ENCODE data around the gene SLCO2A1. TPM values are rescaled to one million over a fixed set of nuclear protein-coding genes. Genes with fewer than 3 reads are reported as not detected.

Gene SLCO2A1
- total and polyA plus RNA-seq, 11 donors = 2.8 to 28.4 (median 13.9) TPM

DNA sequence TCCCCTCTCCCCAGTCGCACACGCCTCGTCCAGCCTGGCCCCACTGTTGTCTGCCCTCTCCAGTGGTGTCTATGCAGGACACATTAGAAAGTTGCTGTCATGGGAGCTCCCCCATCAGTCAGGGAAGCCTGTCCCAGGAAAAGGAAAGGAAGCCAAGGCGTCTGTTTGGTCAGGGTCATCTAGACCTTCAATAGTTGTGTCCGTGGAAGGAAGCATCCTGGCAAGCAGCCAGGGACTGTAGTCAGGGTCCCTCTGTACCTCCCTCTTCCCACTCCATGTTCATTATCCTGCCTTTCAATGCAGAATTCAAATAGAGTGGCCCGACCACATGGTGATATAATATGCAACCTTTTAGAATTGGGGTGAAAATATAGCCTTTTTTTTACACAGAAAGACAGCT is 73.4 kb downstream of the SLCO2A1 start:
- Histone ChIP-seq H3K27ac (peak overlapping the region in 1 of 12 donors; percentile 20), H3K4me1 (peaks cover 0 to 24% (median 0%) of the 10 kb centered on the region in 12 donors), H3K9me3 (no peaks in the 10 kb centered on the region), H3K36me3 (no peaks in the 10 kb centered on the region), H3K4me3 (no peak overlapping the region), H3K27me3 (no peaks in the 10 kb centered on the region)
- intact Hi-C loops (cut with DNase I) = no loop called here
- TF ChIP-seq POLR2A (IDR thresholded peaks at IDR 0.05) = no peak
- TF ChIP-seq, protein P1, sequence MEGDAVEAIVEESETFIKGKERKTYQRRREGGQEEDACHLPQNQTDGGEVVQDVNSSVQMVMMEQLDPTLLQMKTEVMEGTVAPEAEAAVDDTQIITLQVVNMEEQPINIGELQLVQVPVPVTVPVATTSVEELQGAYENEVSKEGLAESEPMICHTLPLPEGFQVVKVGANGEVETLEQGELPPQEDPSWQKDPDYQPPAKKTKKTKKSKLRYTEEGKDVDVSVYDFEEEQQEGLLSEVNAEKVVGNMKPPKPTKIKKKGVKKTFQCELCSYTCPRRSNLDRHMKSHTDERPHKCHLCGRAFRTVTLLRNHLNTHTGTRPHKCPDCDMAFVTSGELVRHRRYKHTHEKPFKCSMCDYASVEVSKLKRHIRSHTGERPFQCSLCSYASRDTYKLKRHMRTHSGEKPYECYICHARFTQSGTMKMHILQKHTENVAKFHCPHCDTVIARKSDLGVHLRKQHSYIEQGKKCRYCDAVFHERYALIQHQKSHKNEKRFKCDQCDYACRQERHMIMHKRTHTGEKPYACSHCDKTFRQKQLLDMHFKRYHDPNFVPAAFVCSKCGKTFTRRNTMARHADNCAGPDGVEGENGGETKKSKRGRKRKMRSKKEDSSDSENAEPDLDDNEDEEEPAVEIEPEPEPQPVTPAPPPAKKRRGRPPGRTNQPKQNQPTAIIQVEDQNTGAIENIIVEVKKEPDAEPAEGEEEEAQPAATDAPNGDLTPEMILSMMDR (IDR thresholded peaks at IDR 0.05) = no peak
- 38 to 42% (median 41%) methylated on average over 6 of the region's 6 CpGs for WGBS, 4 donors
- peak in 4 of 5 donors; percentile 43 to 71 (median 54) for DNase-seq
- ATAC-seq = peak; percentile 33 to 84 (median 57)

DNA sequence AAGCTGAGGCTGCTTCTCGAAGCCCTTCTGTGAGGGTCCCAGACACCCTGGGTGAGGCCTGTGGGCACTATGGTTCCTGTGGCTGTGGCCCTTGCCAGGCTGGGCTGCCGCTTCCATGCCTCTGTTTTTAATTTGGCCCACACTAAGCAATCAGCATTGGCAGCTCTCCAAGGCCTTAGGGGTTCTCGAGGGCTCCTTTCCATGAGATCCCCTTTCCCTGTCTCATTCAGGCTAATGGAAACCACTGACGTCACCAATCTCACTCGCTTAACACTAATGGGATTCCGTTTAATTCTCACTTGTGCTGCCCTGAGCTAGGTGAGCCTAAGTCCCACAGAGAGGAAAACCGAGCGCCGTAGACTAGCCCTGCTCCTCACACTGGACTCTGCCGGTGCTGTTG is 73.8 kb downstream of the SLCO2A1 start:
- intact Hi-C loops (cut with DNase I) = no loop called here
- Histone ChIP-seq H3K9me3 (no peaks in the 10 kb centered on the region), H3K4me1 (peaks cover 0 to 24% (median 0%) of the 10 kb centered on the region in 12 donors), H3K36me3 (no peaks in the 10 kb centered on the region), H3K4me3 (no peak overlapping the region), H3K27ac (peak overlapping the region in 1 of 12 donors; percentile 20), H3K27me3 (no peaks in the 10 kb centered on the region)
- TF ChIP-seq, protein P1 (IDR thresholded peaks at IDR 0.05) = no peak
- TF ChIP-seq POLR2A (IDR thresholded peaks at IDR 0.05) = no peak
- 69 to 77% (median 71%) methylated on average over 10 of the region's 10 CpGs for WGBS, 4 donors
- peak in 1 of 4 donors; percentile 11 for ATAC-seq
- no peak for DNase-seq

DNA sequence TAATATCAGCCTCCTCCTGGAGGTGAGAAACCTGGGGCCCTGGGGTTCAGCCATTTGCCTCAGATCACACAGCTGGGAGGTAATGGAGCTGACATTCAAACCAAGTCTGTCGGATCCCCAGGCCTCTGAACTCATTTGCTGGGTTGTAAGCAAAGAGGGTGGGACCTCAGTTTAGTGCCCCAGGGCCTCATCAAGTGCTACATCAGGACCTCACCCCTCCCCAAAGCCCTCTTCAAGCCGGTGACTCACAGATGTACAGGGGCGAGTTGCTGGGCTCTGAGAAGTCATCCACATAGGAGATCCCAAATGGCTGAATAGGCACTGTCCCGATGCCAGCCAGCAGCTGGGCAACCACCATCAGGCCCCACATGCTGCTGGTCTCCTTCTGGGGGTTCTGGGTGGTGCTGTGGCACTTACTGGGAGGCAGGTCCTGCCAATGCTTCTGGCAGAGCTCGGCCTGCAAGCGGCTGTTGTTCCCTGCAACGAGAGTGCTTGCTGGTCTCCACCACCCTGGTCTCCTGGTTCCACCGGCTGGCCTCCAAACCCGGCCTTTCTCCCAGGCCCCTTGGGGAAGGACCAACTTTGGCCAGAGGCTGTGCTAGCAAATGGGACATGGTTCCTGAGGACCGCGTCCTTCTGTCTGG is 74.9 kb downstream of the SLCO2A1 start:
- WGBS, 4 donors = 89 to 95% (median 94%) methylated on average over 3 to 11 of the region's 11 CpGs
- DNase-seq (no peak), ATAC-seq (no peak)
- no peak overlapping the region for H3K27ac ChIP-seq
- peaks cover 0 to 24% (median 0%) of the 10 kb centered on the region in 12 donors for H3K4me1 ChIP-seq
- no peak for TF ChIP-seq POLR2A (IDR thresholded peaks at IDR 0.05)
- TF ChIP-seq, protein P1 (IDR thresholded peaks at IDR 0.05) = no peak
- no peak overlapping the region for H3K4me3 ChIP-seq
- no peaks in the 10 kb centered on the region for H3K27me3 ChIP-seq
- intact Hi-C loops (cut with DNase I) = no loop called here
- no peaks in the 10 kb centered on the region for H3K9me3 ChIP-seq
- no peaks in the 10 kb centered on the region for H3K36me3 ChIP-seq

DNA sequence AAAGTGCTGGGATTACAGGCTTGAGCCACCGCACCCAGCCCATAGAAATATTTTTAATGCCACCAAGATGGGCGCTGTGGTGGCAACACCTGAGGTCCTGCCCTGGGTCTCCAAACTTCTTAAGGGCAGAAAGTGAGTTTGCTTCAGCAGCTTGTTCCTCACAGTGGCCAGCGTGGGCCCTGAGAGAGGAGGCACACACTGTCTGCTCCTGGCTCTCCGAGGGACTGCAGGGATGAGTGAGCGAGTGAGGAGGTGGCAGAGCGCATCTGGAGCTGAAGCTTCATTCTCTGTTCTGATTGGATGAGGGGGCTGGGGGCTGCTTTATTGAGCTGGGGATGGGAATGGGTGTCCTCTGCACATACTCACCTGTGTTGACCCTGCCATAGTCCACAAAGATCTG is 76.4 kb downstream of the SLCO2A1 start:
- H3K27me3 ChIP-seq = no peaks in the 10 kb centered on the region
- H3K4me3 ChIP-seq = no peak overlapping the region
- intact Hi-C loops (cut with DNase I) = no loop called here
- TF ChIP-seq POLR2A (IDR thresholded peaks at IDR 0.05) = no peak
- TF ChIP-seq, protein P1 (IDR thresholded peaks at IDR 0.05) = no peak
- peaks cover 0 to 37% (median 11%) of the 10 kb centered on the region in 12 donors for H3K4me1 ChIP-seq
- ATAC-seq = no peak
- H3K27ac ChIP-seq = no peak overlapping the region
- DNase-seq = no peak
- no peaks in the 10 kb centered on the region for H3K9me3 ChIP-seq
- WGBS, 4 donors = 78 to 98% (median 96%) methylated on average over 5 to 6 of the region's 6 CpGs
- no peaks in the 10 kb centered on the region for H3K36me3 ChIP-seq
